SHP77 treated with DMSO at 0.1 percent for 48 hours (cell line): Measurements from ENCODE around the gene MYBPH.

Experiments
- DNase-seq: peaks from one replicate; lab custom pipeline; 2025; lab: John Stamatoyannopoulos, UW

The MYBPH gene

GRCh38 chr1:203175237-203175826 is at the start of gene MYBPH:
Gene MYBPH, minus strand, starts transcription at chr1:203175826. Its CDS starts 71 bp downstream, at chr1:203175755.
- DNase-seq: no peak

- DNase-seq: no peak
Observed at GRCh38 chr1:203225071-203225470, 49.4 kb upstream of the MYBPH start.

GRCh38 chr1:203223012-203223775 is 47.6 kb upstream of the MYBPH start:
- DNase-seq: no peak

GRCh38 chr1:203219934-203220333 is 44.3 kb upstream of the MYBPH start:
- no peak for DNase-seq

GRCh38 chr1:203219171-203219570 is 43.5 kb upstream of the MYBPH start:
- DNase-seq: no peak

GRCh38 chr1:203217668-203218067 is 42.0 kb upstream of the MYBPH start:
- no peak for DNase-seq

GRCh38 chr1:203217139-203217655 is 41.6 kb upstream of the MYBPH start:
- DNase-seq: no peak

GRCh38 chr1:203216274-203217138 is 40.9 kb upstream of the MYBPH start:
- peak; percentile 49 for DNase-seq

- no peak for DNase-seq
Observed at GRCh38 chr1:203215573-203215972, 39.9 kb upstream of the MYBPH start.

GRCh38 chr1:203214871-203215270 is 39.2 kb upstream of the MYBPH start:
- no peak for DNase-seq

GRCh38 chr1:203213126-203213525 is 37.5 kb upstream of the MYBPH start:
- no peak for DNase-seq

- no peak for DNase-seq
Observed at GRCh38 chr1:203211812-203212211, 36.2 kb upstream of the MYBPH start.

GRCh38 chr1:203210988-203211387 is 35.4 kb upstream of the MYBPH start:
- no peak for DNase-seq

- DNase-seq: no peak
Observed at GRCh38 chr1:203210350-203210749, 34.7 kb upstream of the MYBPH start.

- no peak for DNase-seq
Observed at GRCh38 chr1:203208181-203208580, 32.6 kb upstream of the MYBPH start.

GRCh38 chr1:203207751-203208150 is 32.1 kb upstream of the MYBPH start:
- DNase-seq: no peak

GRCh38 chr1:203206129-203206687 is 30.6 kb upstream of the MYBPH start:
- DNase-seq: no peak

GRCh38 chr1:203204756-203205155 is 29.1 kb upstream of the MYBPH start:
- DNase-seq: no peak

- DNase-seq: no peak
Observed at GRCh38 chr1:203202431-203203245, 27.0 kb upstream of the MYBPH start.

- DNase-seq: no peak
Observed at GRCh38 chr1:203201516-203202205, 26.0 kb upstream of the MYBPH start.

GRCh38 chr1:203200916-203201315 is 25.3 kb upstream of the MYBPH start:
- DNase-seq: no peak
